Measurements from ENCODE around the gene MYRIP. TPM values are rescaled to one million over a fixed set of nuclear protein-coding genes. Genes with fewer than 3 reads are reported as not detected.

MYRIP gene
- total RNA-seq, 1 experiment from 2014 or later = 0.44 TPM

DNA sequence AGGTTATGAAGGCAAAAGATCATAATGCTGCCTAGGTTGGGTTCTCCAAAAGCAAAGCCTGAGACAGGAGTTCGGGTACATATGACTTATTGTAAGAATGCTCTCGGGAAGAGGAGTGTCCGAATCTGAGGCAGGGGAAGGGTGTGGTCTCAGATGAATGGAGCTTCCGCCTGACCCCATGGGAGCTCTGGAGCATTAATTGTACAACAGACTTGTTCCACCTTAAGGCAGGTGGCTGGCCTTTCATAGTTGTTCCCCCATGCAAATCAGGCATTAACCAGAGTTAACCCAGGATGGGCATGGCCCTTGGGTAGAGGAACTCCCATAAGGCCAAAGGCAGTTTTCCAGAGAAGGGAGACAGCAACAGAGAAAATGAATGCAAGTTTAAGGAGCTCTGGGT is 170.6 kb downstream of the MYRIP start:
- no peaks in the 10 kb centered on the region for H3K9me3 ChIP-seq (ENCODE audit: control insufficient read depth in 1 of 2, insufficient read depth in 1 of 2, low read depth in 1 of 2, low read length in 2 of 2)
- TF ChIP-seq CEBPB (IDR thresholded peaks at IDR 0.05; ENCODE audit: low read depth) (no peak), JUND (IDR thresholded peaks at IDR 0.05) (no peak), ELF1 (IDR thresholded peaks at IDR 0.05; ENCODE audit: borderline replicate concordance, low read depth) (no peak), ZFX (IDR thresholded peaks at IDR 0.05) (no peak), POLR2A (IDR thresholded peaks at IDR 0.05; ENCODE audit: borderline replicate concordance, extremely low read depth, insufficient read depth, insufficient read length) (no peak), ZNF274 (IDR thresholded peaks at IDR 0.05; ENCODE audit: low read depth, low read length) (no peak), EZH2phosphoT487 (IDR thresholded peaks at IDR 0.05; ENCODE audit: borderline replicate concordance) (no peak), FOSL1 (IDR thresholded peaks at IDR 0.05; ENCODE audit: low read depth) (no peak), YY1 (IDR thresholded peaks at IDR 0.05; ENCODE audit: extremely low read depth, insufficient replicate concordance, low read depth, low read length) (no peak), SIN3A (IDR thresholded peaks at IDR 0.05; ENCODE audit: low read depth) (no peak)
- H3K4me2 ChIP-seq (ENCODE audit: low read length) = no peak overlapping the region
- no peaks in the 10 kb centered on the region for H4K20me1 ChIP-seq (ENCODE audit: insufficient read depth)
- ChIA-PET POLR2A (no interaction called here), CTCF (no interaction called here), RAD21 (ENCODE audit: low non-redundant PET in 1 of 2, low total read pairs in 2 of 2, uncharacterized antibody in 2 of 2, unreplicated experiment in 2 of 2) (no interaction called here)
- no peaks in the 10 kb centered on the region for H3K9me2 ChIP-seq (ENCODE audit: insufficient read depth)
- no peaks in the 10 kb centered on the region for H3K79me2 ChIP-seq (ENCODE audit: insufficient read depth, low read length)
- ATAC-seq (no peak), DNase-seq (ENCODE audit: low read depth, low spot score) (no peak)
- no peaks in the 10 kb centered on the region for H3K36me3 ChIP-seq (ENCODE audit: control insufficient read depth in 1 of 2, insufficient read depth in 2 of 2, low read length in 2 of 2)
- no peaks in the 10 kb centered on the region for H3K4me1 ChIP-seq (ENCODE audit: control insufficient read depth in 1 of 2, insufficient read depth in 2 of 2, low read length in 2 of 2)
- no peak overlapping the region for H2AFZ ChIP-seq (ENCODE audit: low read depth, low read length, poor library complexity, severe bottlenecking)
- no peak overlapping the region for H3K27ac ChIP-seq (ENCODE audit: low read depth, low read length)
- no peak overlapping the region for H3K4me3 ChIP-seq (replicated peaks in 1 of 2; ENCODE audit: low read depth in 1 of 2, low read length in 2 of 2)
- H3K27me3 ChIP-seq (ENCODE audit: insufficient read depth, low read length) = peaks cover 4% of the 10 kb centered on the region; the same call in 1 of the 2 replicates
- intact Hi-C loops (cut with micrococcal nuclease) = no loop called here
- no TSS peak for BruUV-seq (replicated peaks)
- H3K9ac ChIP-seq (ENCODE audit: low read length) = no peak overlapping the region

DNA sequence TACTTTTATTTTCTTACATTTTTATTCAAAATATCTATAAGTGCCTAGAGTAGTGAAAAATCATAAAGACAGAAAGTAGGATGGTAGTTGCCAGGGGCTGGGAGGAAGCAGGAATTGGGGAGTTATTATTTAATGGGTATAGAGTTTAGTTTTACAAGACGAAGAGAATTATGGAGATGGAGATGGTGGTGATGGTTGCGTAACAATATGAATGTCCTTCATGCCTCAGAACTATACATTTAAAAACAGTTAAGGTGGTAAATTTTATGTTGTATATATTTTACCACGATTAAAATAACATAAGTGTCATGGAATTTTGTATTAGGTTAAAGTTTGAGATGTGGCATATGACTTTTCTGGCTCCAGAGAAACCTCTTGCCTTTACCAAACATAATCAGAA is 171.4 kb downstream of the MYRIP start:
- Histone ChIP-seq H3K27me3 (ENCODE audit: insufficient read depth, low read length) (peaks cover 4% of the 10 kb centered on the region; the same call in 1 of the 2 replicates), H3K4me3 (replicated peaks in 1 of 2; ENCODE audit: low read depth in 1 of 2, low read length in 2 of 2) (no peak overlapping the region), H3K9me3 (ENCODE audit: control insufficient read depth in 1 of 2, insufficient read depth in 1 of 2, low read depth in 1 of 2, low read length in 2 of 2) (no peaks in the 10 kb centered on the region), H3K9ac (ENCODE audit: low read length) (no peak overlapping the region), H3K79me2 (ENCODE audit: insufficient read depth, low read length) (no peaks in the 10 kb centered on the region), H3K9me2 (ENCODE audit: insufficient read depth) (no peaks in the 10 kb centered on the region), H3K4me1 (ENCODE audit: control insufficient read depth in 1 of 2, insufficient read depth in 2 of 2, low read length in 2 of 2) (no peaks in the 10 kb centered on the region), H3K4me2 (ENCODE audit: low read length) (no peak overlapping the region), H2AFZ (ENCODE audit: low read depth, low read length, poor library complexity, severe bottlenecking) (no peak overlapping the region), H4K20me1 (ENCODE audit: insufficient read depth) (no peaks in the 10 kb centered on the region), H3K27ac (ENCODE audit: low read depth, low read length) (no peak overlapping the region), H3K36me3 (ENCODE audit: control insufficient read depth in 1 of 2, insufficient read depth in 2 of 2, low read length in 2 of 2) (no peaks in the 10 kb centered on the region)
- no peak for DNase-seq (ENCODE audit: low read depth, low spot score)
- CTCF ChIA-PET = no interaction called here
- TF ChIP-seq SRF (IDR thresholded peaks at IDR 0.05; ENCODE audit: low read depth) = no peak
- no peak for ATAC-seq
- RAD21 ChIA-PET (ENCODE audit: low non-redundant PET in 1 of 2, low total read pairs in 2 of 2, uncharacterized antibody in 2 of 2, unreplicated experiment in 2 of 2) = no interaction called here
- POLR2A ChIA-PET = no interaction called here
- intact Hi-C loops (cut with micrococcal nuclease) = no loop called here
- no TSS peak for BruUV-seq (replicated peaks)

All from HCT116 (cell line).